HL-60 (cell line): ENCODE data around the gene MFSD1.

Source experiments
- DNase-seq, 2 experiments: peaks; one replicate each; pipeline ENCODE4 v3.0.0-alpha.2; 2010 to 2020; ENCODE audit warnings: low read depth in 1 of 2, low spot score in 1 of 2
- H3K27ac ChIP-seq: fragments of 250-450 bp; sonication (Bioruptor Pico); replicated peaks from 2 replicates; pipeline ENCODE4 v1.5.1; 2020; ENCODE audit warnings: mild to moderate bottlenecking, moderate library complexity
- H3K27me3 ChIP-seq: fragments of 250-450 bp; sonication (Bioruptor Pico); 2 replicates; pipeline ENCODE4 v1.5.1; 2021; ENCODE audit warnings: mild to moderate bottlenecking, moderate library complexity; ENCODE audit not compliant: insufficient read depth, poor library complexity, severe bottlenecking
- H3K4me3 ChIP-seq: replicated peaks from 2 replicates; pipeline ENCODE4 v1.5.1; 2011; ENCODE audit warnings: mild to moderate bottlenecking, control low read depth, low read length; ENCODE audit not compliant: insufficient read depth
- CTCF ChIP-seq: IDR thresholded peaks from one replicate; pipeline ENCODE4 v1.5.1; 2011; ENCODE audit warnings: low read length, control low read depth, inconsistent platforms; ENCODE audit not compliant: insufficient read depth
- GABPA ChIP-seq: IDR thresholded peaks from 2 replicates; pipeline ENCODE4 v1.6.1; 2012; ENCODE audit warnings: low read depth
- POLR2AphosphoS5 ChIP-seq: IDR thresholded peaks from 2 replicates; pipeline ENCODE4 v1.6.1; 2012; ENCODE audit warnings: low read depth
- REST ChIP-seq: IDR thresholded peaks from 2 replicates; pipeline ENCODE4 v1.6.1; 2012; ENCODE audit warnings: low read depth; ENCODE audit not compliant: insufficient replicate concordance
- SPI1 ChIP-seq: IDR thresholded peaks from 2 replicates; pipeline ENCODE4 v1.6.1; 2012; ENCODE audit warnings: low read depth, mild to moderate bottlenecking, borderline replicate concordance

Gene MFSD1

DNA sequence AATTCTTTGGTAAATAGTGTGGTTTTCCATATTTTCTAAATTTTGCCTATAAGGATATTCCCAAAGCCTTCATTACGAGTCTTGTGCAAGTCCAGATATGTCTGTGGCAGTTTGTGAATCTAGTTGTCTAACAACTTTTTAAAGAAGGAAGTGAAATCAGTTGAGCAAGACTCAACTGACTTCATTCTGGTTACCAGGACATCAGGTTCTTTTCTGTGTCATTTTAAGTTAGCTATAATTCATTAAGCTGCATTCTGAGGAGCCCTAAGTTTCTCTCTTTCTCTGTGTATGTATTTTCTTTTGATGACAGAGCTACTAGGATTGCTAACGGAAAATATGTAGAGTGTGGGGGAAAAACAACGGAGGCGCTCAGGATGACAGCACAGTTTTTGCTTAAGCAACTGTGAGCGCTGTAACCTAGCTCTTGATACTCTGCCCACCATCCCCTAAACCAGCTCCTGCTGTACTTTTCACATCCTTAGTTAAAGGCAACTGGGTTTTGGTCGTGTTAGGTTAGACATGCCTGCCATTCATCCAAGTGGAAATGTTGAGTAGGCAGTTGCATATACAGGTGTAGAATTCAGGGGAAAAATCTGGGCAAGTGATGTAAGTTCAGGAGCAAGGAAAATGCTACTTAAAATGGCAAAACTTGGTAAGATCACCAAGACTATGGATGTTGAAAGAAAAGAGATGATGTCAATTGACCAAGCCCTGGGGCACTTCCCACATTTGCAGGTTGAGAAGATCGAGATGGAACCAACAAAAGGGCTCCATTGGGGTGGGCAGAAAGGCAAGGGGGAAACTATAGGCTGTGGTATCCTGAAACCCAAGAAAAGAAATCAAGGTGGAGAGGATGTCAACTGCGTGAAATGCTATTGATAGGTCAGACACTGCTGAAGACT, 9.2 kb downstream of the MFSD1 start:
- peak; percentile 94 for TF ChIP-seq SPI1
- no peak for TF ChIP-seq POLR2AphosphoS5
- TF ChIP-seq GABPA = no peak
- Histone ChIP-seq H3K4me3 (no peak overlapping the region), H3K27me3 (no peaks in the 10 kb centered on the region), H3K27ac (peak overlapping the region; percentile 93)
- peak; percentile 62 to 64 for DNase-seq

- H3K27me3 ChIP-seq = no peaks in the 10 kb centered on the region
- H3K27ac ChIP-seq = peak overlapping the region; percentile 77
- TF ChIP-seq GABPA (no peak), CTCF (no peak), SPI1 (peak; percentile 74)
- no peak for DNase-seq
- no peak overlapping the region for H3K4me3 ChIP-seq
These were observed 17.4 kb downstream of the MFSD1 start for GRCh38 chr3:158819282-158819681.

DNA sequence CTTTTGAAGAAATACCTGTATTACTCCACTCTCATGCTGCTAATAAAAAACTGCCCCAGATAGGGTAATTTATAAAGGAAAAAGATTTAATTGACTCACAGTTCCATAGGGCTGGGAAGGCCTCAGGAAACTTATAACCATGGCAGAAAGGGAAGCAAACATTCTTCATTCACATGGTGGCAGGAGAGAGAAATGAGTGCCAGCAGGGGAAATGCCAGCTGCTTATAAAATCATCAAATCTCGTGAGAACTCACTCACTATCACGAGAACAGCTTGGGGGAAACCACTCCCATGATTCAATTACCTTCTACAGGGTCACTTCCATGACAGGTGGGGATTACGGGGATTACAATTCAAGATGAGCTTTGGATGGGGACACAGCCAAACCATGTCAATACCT, 18.7 kb downstream of the MFSD1 start:
- no peak for DNase-seq
- TF ChIP-seq REST (no peak), GABPA (no peak), SPI1 (no peak), CTCF (no peak), POLR2AphosphoS5 (no peak)
- Histone ChIP-seq H3K27ac (peak overlapping the region; percentile 77), H3K27me3 (no peaks in the 10 kb centered on the region), H3K4me3 (no peak overlapping the region)

GRCh38 chr3:158821847-158822246, 20.0 kb downstream of the MFSD1 start:
- DNase-seq = no peak
- no peak overlapping the region for H3K27ac ChIP-seq
- no peak overlapping the region for H3K4me3 ChIP-seq
- no peaks in the 10 kb centered on the region for H3K27me3 ChIP-seq
- TF ChIP-seq SPI1 = no peak
- TF ChIP-seq POLR2AphosphoS5 = no peak
- no peak for TF ChIP-seq CTCF
- no peak for TF ChIP-seq REST
- TF ChIP-seq GABPA = no peak
